NT2/D1 (cell line): ENCODE results near the gene DENND1B.

ENCODE experiments used
- SUZ12 ChIP-seq: IDR thresholded peaks from 2 replicates; pipeline ENCODE4 v1.6.1; 2011; ENCODE audit not compliant: insufficient read length, insufficient read depth; ENCODE audit errors: extremely low read depth
- YY1 ChIP-seq: IDR thresholded peaks from 2 replicates; pipeline ENCODE4 v1.6.1; 2011; ENCODE audit not compliant: insufficient read length, insufficient read depth
- ZNF274 ChIP-seq: IDR thresholded peaks from 2 replicates; pipeline ENCODE4 v1.6.1; 2011; ENCODE audit warnings: mild to moderate bottlenecking, low read depth, low read length

GRCh38 chr1:197486946-197487345 is 288.3 kb downstream of the DENND1B start:
- no peak for TF ChIP-seq YY1
- TF ChIP-seq ZNF274 = no peak
- no peak for TF ChIP-seq SUZ12
